ENCODE measurements around the gene SLC44A3.

Gene SLC44A3

DNA sequence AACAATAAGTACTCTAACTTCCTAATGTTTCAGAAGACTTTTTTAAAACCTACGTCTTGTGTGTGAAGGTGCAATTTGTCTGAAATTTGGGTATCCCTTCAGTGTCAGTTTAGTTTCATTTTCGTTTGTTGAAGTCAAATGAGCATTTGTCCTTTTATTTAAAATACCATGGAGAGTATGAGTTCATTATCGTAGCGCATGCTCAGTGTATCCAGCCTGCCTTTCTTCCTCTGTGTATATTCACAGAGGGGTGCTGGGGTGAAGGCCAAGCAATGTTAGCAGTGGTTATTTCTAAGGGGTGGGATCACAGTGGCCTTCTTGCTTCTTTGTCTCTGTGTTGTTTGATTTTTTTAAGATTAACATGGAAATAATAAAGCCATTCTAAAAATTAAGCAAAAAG, 63.5 kb downstream of the SLC44A3 start:
- H3K27me3 ChIP-seq (ENCODE audit: control insufficient read depth in 2 of 2, insufficient read depth in 2 of 2, low read length in 2 of 2) = no peaks in the 10 kb centered on the region
- no peak overlapping the region for H3K9ac ChIP-seq (ENCODE audit: low read depth in 1 of 2, low read length in 2 of 2)
- H3K9me3 ChIP-seq (ENCODE audit: control insufficient read depth in 2 of 2, low read length in 2 of 2) = no peaks in the 10 kb centered on the region
- peak overlapping the region in 1 of 2 donors; percentile 34 for H3K27ac ChIP-seq (ENCODE audit: low read depth in 2 of 2, low read length in 2 of 2)
- peaks cover 4% of the 10 kb centered on the region in 2 donors for H3K36me3 ChIP-seq (ENCODE audit: control insufficient read depth in 2 of 2, insufficient read depth in 2 of 2, low read length in 2 of 2)
- no peaks in the 10 kb centered on the region for H3K4me1 ChIP-seq (ENCODE audit: control insufficient read depth in 2 of 2, insufficient read depth in 2 of 2, low read length in 2 of 2)
- H3K4me3 ChIP-seq (ENCODE audit: low read length in 2 of 2) = no peak overlapping the region

DNA sequence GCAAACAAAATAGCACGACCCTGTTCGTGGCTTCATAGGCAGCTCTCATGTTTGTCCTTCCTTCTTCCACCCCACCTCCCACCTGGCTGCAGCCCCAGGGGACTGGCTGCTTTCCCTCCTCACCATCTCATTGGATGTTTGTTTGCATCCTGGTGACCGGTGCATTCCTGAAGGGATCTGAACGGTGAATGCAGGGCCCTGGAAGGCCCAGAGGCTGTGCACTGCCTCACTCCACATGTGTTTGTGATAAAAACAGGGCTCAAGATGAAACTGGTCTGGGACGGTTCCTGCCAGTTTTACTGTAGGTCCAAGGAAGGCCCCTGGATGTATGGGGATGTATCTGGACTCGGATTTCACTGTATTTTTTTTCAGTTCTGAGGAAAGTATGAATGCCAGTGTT, 63.9 kb downstream of the SLC44A3 start:
- H3K9ac ChIP-seq (ENCODE audit: low read depth in 1 of 2, low read length in 2 of 2) = no peak overlapping the region
- H3K27ac ChIP-seq (ENCODE audit: low read depth in 2 of 2, low read length in 2 of 2) = peak overlapping the region; percentile 34 to 39
- no peaks in the 10 kb centered on the region for H3K9me3 ChIP-seq (ENCODE audit: control insufficient read depth in 2 of 2, low read length in 2 of 2)
- H3K4me1 ChIP-seq (ENCODE audit: control insufficient read depth in 2 of 2, insufficient read depth in 2 of 2, low read length in 2 of 2) = no peaks in the 10 kb centered on the region
- H3K4me3 ChIP-seq (ENCODE audit: low read length in 2 of 2) = no peak overlapping the region
- H3K27me3 ChIP-seq (ENCODE audit: control insufficient read depth in 2 of 2, insufficient read depth in 2 of 2, low read length in 2 of 2) = no peaks in the 10 kb centered on the region
- peaks cover 4% of the 10 kb centered on the region in 2 donors for H3K36me3 ChIP-seq (ENCODE audit: control insufficient read depth in 2 of 2, insufficient read depth in 2 of 2, low read length in 2 of 2)

DNA sequence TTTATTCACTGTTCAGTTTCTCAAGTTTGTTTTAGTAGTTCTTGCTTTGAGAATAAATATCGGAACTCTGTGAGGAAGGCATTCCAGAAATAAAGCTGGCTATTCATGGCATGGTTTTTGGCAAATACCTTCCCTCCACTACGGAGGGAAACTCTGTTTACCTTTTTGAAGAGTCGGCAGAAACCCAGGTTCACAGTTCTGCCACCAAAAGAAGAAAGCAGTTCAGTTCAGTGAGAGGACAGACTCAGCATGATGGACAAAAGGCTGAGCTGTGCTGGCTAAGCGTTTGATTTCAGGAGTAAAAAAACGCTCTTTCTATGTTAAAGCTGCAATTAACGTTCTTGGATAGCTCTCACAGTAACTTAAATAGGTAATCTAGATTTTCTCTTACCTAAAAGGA, 64.3 kb downstream of the SLC44A3 start:
- Histone ChIP-seq H3K27me3 (ENCODE audit: control insufficient read depth in 2 of 2, insufficient read depth in 2 of 2, low read length in 2 of 2) (no peaks in the 10 kb centered on the region), H3K4me1 (ENCODE audit: control insufficient read depth in 2 of 2, insufficient read depth in 2 of 2, low read length in 2 of 2) (no peaks in the 10 kb centered on the region), H3K9ac (ENCODE audit: low read depth in 1 of 2, low read length in 2 of 2) (no peak overlapping the region), H3K27ac (ENCODE audit: low read depth in 2 of 2, low read length in 2 of 2) (peak overlapping the region; percentile 34 to 39), H3K36me3 (ENCODE audit: control insufficient read depth in 2 of 2, insufficient read depth in 2 of 2, low read length in 2 of 2) (peaks cover 4% of the 10 kb centered on the region in 2 donors), H3K4me3 (ENCODE audit: low read length in 2 of 2) (no peak overlapping the region), H3K9me3 (ENCODE audit: control insufficient read depth in 2 of 2, low read length in 2 of 2) (no peaks in the 10 kb centered on the region)

DNA sequence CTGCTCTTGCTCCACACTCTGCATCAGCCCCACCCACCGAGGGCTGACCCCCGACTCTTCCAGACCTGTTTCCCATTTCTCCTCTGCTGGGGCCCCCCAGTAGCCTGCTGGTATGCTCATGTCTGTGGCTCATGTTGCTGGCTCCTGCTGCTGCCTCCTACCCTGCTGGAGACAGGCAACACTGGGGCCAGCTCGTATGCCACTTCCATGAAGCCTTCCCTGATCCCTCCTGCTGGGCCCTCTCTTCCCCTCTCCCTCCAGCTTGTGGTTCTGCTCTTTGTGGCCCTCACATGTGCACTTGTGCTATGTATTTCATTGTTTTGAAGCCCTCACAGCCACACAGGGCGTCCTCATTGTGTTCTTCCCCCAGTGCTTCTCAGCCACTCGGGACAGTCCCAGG, 66.2 kb downstream of the SLC44A3 start:
- Histone ChIP-seq H3K4me1 (ENCODE audit: control insufficient read depth in 2 of 2, insufficient read depth in 2 of 2, low read length in 2 of 2) (no peaks in the 10 kb centered on the region), H3K27me3 (ENCODE audit: control insufficient read depth in 2 of 2, insufficient read depth in 2 of 2, low read length in 2 of 2) (no peaks in the 10 kb centered on the region), H3K4me3 (ENCODE audit: low read length in 2 of 2) (no peak overlapping the region), H3K36me3 (ENCODE audit: control insufficient read depth in 2 of 2, insufficient read depth in 2 of 2, low read length in 2 of 2) (peaks cover 4% of the 10 kb centered on the region in 2 donors), H3K9ac (ENCODE audit: low read depth in 1 of 2, low read length in 2 of 2) (no peak overlapping the region), H3K9me3 (ENCODE audit: control insufficient read depth in 2 of 2, low read length in 2 of 2) (no peaks in the 10 kb centered on the region), H3K27ac (ENCODE audit: low read depth in 2 of 2, low read length in 2 of 2) (no peak overlapping the region)

DNA sequence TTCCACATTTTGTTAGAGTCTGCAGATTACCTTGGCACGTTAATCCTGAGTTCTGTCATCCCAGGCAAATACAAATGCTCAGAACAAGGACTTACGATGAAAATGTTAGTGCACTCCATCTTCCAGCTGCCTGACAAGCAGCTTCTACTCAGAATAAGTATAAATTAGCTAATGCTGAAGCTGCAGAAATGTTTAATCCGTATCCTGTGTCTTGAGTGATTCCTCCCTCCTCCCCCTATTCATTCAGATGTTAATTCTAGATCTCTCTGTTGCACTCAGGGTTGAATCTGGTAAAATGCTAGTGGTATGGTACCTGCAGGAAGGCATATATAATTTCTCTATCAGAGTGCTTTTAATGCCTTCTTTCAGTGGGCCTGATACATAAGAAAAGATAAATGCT, 66.9 kb downstream of the SLC44A3 start:
- H3K27ac ChIP-seq (ENCODE audit: low read depth in 2 of 2, low read length in 2 of 2) = no peak overlapping the region
- no peaks in the 10 kb centered on the region for H3K27me3 ChIP-seq (ENCODE audit: control insufficient read depth in 2 of 2, insufficient read depth in 2 of 2, low read length in 2 of 2)
- H3K9me3 ChIP-seq (ENCODE audit: control insufficient read depth in 2 of 2, low read length in 2 of 2) = no peaks in the 10 kb centered on the region
- H3K36me3 ChIP-seq (ENCODE audit: control insufficient read depth in 2 of 2, insufficient read depth in 2 of 2, low read length in 2 of 2) = peaks cover 4% of the 10 kb centered on the region in 2 donors
- no peak overlapping the region for H3K9ac ChIP-seq (ENCODE audit: low read depth in 1 of 2, low read length in 2 of 2)
- H3K4me3 ChIP-seq (ENCODE audit: low read length in 2 of 2) = no peak overlapping the region
- no peaks in the 10 kb centered on the region for H3K4me1 ChIP-seq (ENCODE audit: control insufficient read depth in 2 of 2, insufficient read depth in 2 of 2, low read length in 2 of 2)

DNA sequence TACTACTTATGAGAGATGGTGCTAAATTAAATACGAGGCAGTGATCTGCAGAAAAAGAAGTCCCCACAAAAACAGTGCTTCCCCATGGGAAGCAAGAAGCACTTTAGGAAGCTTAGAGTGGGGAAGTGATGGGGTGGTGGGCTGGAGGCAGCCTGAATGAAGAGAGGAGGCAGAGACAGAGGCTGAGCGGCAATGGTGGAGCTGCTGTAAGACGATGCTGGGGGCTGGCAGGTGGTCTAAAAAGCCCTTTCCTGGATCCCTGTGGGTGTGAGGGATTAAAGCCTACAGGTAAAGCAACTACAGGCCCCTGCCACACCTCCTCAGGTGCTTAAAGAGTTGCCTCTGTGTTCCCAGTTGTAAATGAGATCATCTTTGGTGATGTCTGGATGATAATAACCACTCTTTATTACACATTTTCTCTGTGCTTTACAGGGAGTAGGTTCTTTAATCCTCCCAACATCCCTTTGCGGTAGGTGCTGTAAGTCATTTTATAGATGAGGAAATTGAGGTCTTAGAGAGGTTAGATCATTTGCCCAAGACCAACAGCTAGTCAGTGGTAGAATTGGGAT, 67.5 kb downstream of the SLC44A3 start:
- H3K9ac ChIP-seq (ENCODE audit: low read depth in 1 of 2, low read length in 2 of 2) = no peak overlapping the region
- no peaks in the 10 kb centered on the region for H3K9me3 ChIP-seq (ENCODE audit: control insufficient read depth in 2 of 2, low read length in 2 of 2)
- no peaks in the 10 kb centered on the region for H3K4me1 ChIP-seq (ENCODE audit: control insufficient read depth in 2 of 2, insufficient read depth in 2 of 2, low read length in 2 of 2)
- no peaks in the 10 kb centered on the region for H3K27me3 ChIP-seq (ENCODE audit: control insufficient read depth in 2 of 2, insufficient read depth in 2 of 2, low read length in 2 of 2)
- no peak overlapping the region for H3K4me3 ChIP-seq (ENCODE audit: low read length in 2 of 2)
- no peak overlapping the region for H3K27ac ChIP-seq (ENCODE audit: low read depth in 2 of 2, low read length in 2 of 2)
- H3K36me3 ChIP-seq (ENCODE audit: control insufficient read depth in 2 of 2, insufficient read depth in 2 of 2, low read length in 2 of 2) = peaks cover 4 to 7% of the 10 kb centered on the region in 2 donors

DNA sequence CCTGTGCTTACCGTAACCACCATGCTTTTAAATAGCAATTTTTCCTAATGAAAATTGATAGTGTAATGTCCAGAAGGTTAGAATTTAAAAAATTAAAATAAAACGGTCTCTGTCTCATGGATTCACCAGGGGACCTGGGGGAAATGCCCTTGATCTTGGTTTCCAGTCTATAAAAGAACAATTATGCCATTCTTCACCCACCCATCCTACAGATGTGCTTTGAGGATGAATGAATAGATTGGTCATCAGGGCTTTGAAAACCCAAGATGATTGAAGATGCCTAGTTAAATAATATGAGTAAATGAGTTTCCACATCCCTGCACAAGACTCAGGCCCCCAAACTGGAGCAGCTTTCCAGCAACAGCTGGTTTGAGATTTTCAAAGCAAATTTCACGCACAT, 68.0 kb downstream of the SLC44A3 start:
- Histone ChIP-seq H3K27me3 (ENCODE audit: control insufficient read depth in 2 of 2, insufficient read depth in 2 of 2, low read length in 2 of 2) (no peaks in the 10 kb centered on the region), H3K4me3 (ENCODE audit: low read length in 2 of 2) (no peak overlapping the region), H3K27ac (ENCODE audit: low read depth in 2 of 2, low read length in 2 of 2) (no peak overlapping the region), H3K9me3 (ENCODE audit: control insufficient read depth in 2 of 2, low read length in 2 of 2) (no peaks in the 10 kb centered on the region), H3K9ac (ENCODE audit: low read depth in 1 of 2, low read length in 2 of 2) (no peak overlapping the region), H3K4me1 (ENCODE audit: control insufficient read depth in 2 of 2, insufficient read depth in 2 of 2, low read length in 2 of 2) (no peaks in the 10 kb centered on the region), H3K36me3 (ENCODE audit: control insufficient read depth in 2 of 2, insufficient read depth in 2 of 2, low read length in 2 of 2) (peaks cover 4 to 10% of the 10 kb centered on the region in 2 donors)

DNA sequence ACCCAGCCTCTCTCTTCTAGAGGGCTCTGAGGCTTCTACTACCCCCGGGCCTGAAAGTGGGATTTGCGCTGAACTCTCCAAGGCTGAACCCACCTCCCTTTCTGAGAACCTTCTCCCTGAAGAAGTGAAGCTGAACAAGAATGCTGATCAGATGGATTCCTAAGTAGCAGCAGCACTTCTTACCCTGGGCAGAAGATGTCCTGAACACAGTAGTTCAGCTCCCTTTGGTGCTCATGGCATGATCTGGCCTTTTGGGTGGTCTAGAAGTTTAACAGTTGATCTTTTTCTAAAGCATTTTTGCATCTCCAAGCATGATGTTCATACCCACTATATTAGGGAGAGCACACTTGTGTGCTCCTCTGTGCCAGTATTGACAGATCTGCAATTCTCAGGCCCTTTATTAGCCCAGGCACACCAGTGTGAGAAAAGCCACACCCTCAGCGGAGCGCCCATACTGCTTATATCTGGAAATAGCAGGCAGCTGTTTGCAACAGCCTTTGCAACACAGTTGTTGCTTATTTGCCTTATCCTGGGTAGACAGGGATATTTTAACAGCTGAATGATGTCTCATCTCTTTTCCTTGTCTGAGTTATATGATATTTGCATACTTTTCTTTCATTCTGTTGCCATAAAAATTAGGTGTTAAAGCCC, 72.6 kb downstream of the SLC44A3 start:
- peaks cover 17 to 24% of the 10 kb centered on the region in 2 donors for H3K36me3 ChIP-seq (ENCODE audit: control insufficient read depth in 2 of 2, insufficient read depth in 2 of 2, low read length in 2 of 2)

DNA sequence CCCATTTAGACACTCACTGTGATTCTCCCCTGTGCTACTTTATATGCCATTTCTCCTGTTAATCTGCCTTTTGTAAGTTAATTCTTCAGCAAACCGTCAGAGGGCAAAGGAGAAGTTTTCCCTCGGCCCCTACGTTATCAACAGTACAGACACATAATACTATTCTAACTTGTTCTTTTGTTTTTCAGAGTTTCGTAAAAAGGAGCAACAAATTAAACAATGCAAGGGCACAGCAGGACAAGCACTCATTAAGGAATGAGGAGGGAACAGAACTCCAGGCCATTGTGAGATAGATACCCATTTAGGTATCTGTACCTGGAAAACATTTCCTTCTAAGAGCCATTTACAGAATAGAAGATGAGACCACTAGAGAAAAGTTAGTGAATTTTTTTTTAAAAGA, 74.5 kb downstream of the SLC44A3 start:
- Histone ChIP-seq H3K27ac (ENCODE audit: low read depth in 2 of 2, low read length in 2 of 2) (no peak overlapping the region), H3K4me3 (ENCODE audit: low read length in 2 of 2) (no peak overlapping the region), H3K9ac (ENCODE audit: low read depth in 1 of 2, low read length in 2 of 2) (no peak overlapping the region), H3K27me3 (ENCODE audit: control insufficient read depth in 2 of 2, insufficient read depth in 2 of 2, low read length in 2 of 2) (no peaks in the 10 kb centered on the region), H3K9me3 (ENCODE audit: control insufficient read depth in 2 of 2, low read length in 2 of 2) (no peaks in the 10 kb centered on the region), H3K4me1 (ENCODE audit: control insufficient read depth in 2 of 2, insufficient read depth in 2 of 2, low read length in 2 of 2) (peaks cover 0 to 3% of the 10 kb centered on the region in 2 donors), H3K36me3 (ENCODE audit: control insufficient read depth in 2 of 2, insufficient read depth in 2 of 2, low read length in 2 of 2) (peaks cover 25 to 30% of the 10 kb centered on the region in 2 donors)

More for the DNA sequence above, 72.6 kb downstream of the SLC44A3 start:
- no peaks in the 10 kb centered on the region for H3K9me3 ChIP-seq (ENCODE audit: control insufficient read depth in 2 of 2, low read length in 2 of 2)
- peaks cover 0 to 3% of the 10 kb centered on the region in 2 donors for H3K4me1 ChIP-seq (ENCODE audit: control insufficient read depth in 2 of 2, insufficient read depth in 2 of 2, low read length in 2 of 2)
- H3K4me3 ChIP-seq (ENCODE audit: low read length in 2 of 2) = no peak overlapping the region
- H3K27me3 ChIP-seq (ENCODE audit: control insufficient read depth in 2 of 2, insufficient read depth in 2 of 2, low read length in 2 of 2) = no peaks in the 10 kb centered on the region
- H3K9ac ChIP-seq (ENCODE audit: low read depth in 1 of 2, low read length in 2 of 2) = no peak overlapping the region
- H3K27ac ChIP-seq (ENCODE audit: low read depth in 2 of 2, low read length in 2 of 2) = no peak overlapping the region

DNA sequence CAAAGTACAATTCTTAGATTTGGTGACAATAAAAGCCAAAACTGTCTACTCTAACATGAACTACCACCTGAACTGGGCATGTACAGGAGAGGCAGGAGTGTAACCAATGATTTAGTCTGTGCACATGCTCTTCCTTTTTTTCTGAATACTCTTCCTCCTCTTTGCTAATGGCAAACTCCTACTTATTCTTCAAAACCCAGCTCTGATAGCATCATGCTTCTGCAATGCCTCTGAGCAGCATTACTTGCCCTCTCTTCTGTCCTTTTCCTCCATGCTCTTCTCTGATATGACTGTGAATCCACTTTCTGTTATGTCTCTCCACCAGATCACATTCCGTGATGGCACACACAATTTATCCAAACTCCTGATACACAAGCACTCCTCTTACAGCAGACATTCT, 75.4 kb downstream of the SLC44A3 start:
- H3K27me3 ChIP-seq (ENCODE audit: control insufficient read depth in 2 of 2, insufficient read depth in 2 of 2, low read length in 2 of 2) = no peaks in the 10 kb centered on the region
- H3K9me3 ChIP-seq (ENCODE audit: control insufficient read depth in 2 of 2, low read length in 2 of 2) = no peaks in the 10 kb centered on the region
- no peak overlapping the region for H3K27ac ChIP-seq (ENCODE audit: low read depth in 2 of 2, low read length in 2 of 2)
- no peak overlapping the region for H3K4me3 ChIP-seq (ENCODE audit: low read length in 2 of 2)
- peaks cover 26 to 31% of the 10 kb centered on the region in 2 donors for H3K36me3 ChIP-seq (ENCODE audit: control insufficient read depth in 2 of 2, insufficient read depth in 2 of 2, low read length in 2 of 2)
- H3K4me1 ChIP-seq (ENCODE audit: control insufficient read depth in 2 of 2, insufficient read depth in 2 of 2, low read length in 2 of 2) = peaks cover 0 to 3% of the 10 kb centered on the region in 2 donors
- no peak overlapping the region for H3K9ac ChIP-seq (ENCODE audit: low read depth in 1 of 2, low read length in 2 of 2)
